ENCODE results near the gene PRKAR1B. TPM values are rescaled to one million over a fixed set of nuclear protein-coding genes. Genes with fewer than 3 reads are reported as not detected.

The PRKAR1B gene
- total and polyA plus RNA-seq, 2 donors (not counting 1 experiment from before 2014, with no cell fraction given): 4.5 to 8.6 TPM

DNA sequence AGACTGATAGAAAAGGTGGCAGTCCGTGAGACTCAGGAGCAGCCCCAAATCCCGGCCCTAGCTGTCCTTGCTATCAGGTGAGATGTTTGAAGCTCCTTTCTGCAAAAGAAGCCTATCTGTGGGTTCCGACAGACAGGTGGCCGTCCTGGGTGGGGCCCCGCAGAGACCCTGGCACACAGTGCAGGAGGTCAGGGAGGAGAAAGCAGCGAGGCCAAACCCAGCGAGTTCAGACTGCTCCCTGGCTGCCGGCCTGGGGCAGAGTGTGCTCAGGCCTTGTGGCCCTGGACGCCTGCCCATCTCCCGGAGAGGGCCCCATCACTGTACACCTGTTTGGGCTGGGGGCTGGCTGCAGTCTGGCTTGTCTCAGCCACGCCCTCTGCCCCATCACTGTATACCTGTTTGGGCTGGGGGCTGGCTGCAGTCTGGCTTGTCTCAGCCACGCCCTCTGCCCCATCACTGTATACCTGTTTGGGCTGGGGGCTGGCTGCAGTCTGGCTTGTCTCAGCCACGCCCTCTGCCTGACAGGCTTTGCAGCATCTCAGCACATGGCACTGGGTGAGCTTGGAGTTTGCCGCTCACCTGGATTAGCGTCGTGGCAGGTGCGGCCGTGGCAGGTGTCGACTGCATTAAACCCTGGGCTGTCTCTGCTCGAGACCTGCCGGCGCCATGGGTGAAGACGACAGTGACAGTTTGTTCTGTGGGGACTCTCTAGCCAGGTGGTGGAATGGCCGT, 11.8 kb upstream of the PRKAR1B start:
- H3K9ac ChIP-seq (ENCODE audit: low read length): no peak overlapping the region
- H3K27ac ChIP-seq (ENCODE audit: low read length in 2 of 2): no peak overlapping the region
- DNase-seq (no peak), ATAC-seq (ENCODE audit: low read depth) (no peak)
- intact Hi-C loops (cut with micrococcal nuclease): no loop called here
- peaks cover 2 to 6% (median 5%) of the 10 kb centered on the region in 3 donors for H3K9me3 ChIP-seq (ENCODE audit: control extremely low read depth in 1 of 3, control insufficient read depth in 2 of 3, insufficient read depth in 1 of 3, low read length in 2 of 3)
- TF ChIP-seq EZH2 (IDR thresholded peaks at IDR 0.05; ENCODE audit: borderline replicate concordance, insufficient read depth, low read depth, low read length, poor library complexity, severe bottlenecking): no peak
- TF ChIP-seq, protein P1, sequence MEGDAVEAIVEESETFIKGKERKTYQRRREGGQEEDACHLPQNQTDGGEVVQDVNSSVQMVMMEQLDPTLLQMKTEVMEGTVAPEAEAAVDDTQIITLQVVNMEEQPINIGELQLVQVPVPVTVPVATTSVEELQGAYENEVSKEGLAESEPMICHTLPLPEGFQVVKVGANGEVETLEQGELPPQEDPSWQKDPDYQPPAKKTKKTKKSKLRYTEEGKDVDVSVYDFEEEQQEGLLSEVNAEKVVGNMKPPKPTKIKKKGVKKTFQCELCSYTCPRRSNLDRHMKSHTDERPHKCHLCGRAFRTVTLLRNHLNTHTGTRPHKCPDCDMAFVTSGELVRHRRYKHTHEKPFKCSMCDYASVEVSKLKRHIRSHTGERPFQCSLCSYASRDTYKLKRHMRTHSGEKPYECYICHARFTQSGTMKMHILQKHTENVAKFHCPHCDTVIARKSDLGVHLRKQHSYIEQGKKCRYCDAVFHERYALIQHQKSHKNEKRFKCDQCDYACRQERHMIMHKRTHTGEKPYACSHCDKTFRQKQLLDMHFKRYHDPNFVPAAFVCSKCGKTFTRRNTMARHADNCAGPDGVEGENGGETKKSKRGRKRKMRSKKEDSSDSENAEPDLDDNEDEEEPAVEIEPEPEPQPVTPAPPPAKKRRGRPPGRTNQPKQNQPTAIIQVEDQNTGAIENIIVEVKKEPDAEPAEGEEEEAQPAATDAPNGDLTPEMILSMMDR (IDR thresholded peaks at IDR 0.05): no peak
- peaks cover 13% of the 10 kb centered on the region for H4K20me1 ChIP-seq (ENCODE audit: control insufficient read depth, insufficient read depth, low read length, poor library complexity, severe bottlenecking)
- no peak overlapping the region for H3K4me3 ChIP-seq (ENCODE audit: control extremely low read depth in 1 of 5, extremely low read depth in 1 of 5, insufficient read depth in 1 of 5, low read depth in 2 of 5, low read length in 4 of 5)
- H3K4me1 Mint-ChIP-seq: no peaks in the 10 kb centered on the region
- H3K4me1 ChIP-seq (ENCODE audit: control insufficient read depth in 2 of 2, insufficient read depth in 2 of 2, low read length in 2 of 2): no peaks in the 10 kb centered on the region
- H2AFZ ChIP-seq (ENCODE audit: insufficient read depth, low read depth, low read length, poor library complexity, severe bottlenecking): no peak overlapping the region
- H3K79me2 ChIP-seq (ENCODE audit: control insufficient read depth, insufficient read depth, low read length): peaks cover 50% of the 10 kb centered on the region
- CTCF ChIA-PET: no interaction called here
- H3K27ac Mint-ChIP-seq: no peak overlapping the region
- H3K4me3 Mint-ChIP-seq: no peak overlapping the region
- peaks cover 0 to 14% of the 10 kb centered on the region in 2 experiments for H3K36me3 ChIP-seq (replicated peaks in 1 of 2; ENCODE audit: control extremely low read depth in 1 of 2, control insufficient read depth in 1 of 2, extremely low read depth in 1 of 2, insufficient read depth in 2 of 2, low read length in 1 of 2)
- no peaks in the 10 kb centered on the region for H3K27me3 ChIP-seq (replicated peaks in 1 of 4; ENCODE audit: control extremely low read depth in 1 of 4, control insufficient read depth in 3 of 4, insufficient read depth in 4 of 4, low read length in 3 of 4)
- POLR2A ChIA-PET: no interaction called here
- H3K27me3 Mint-ChIP-seq: no peaks in the 10 kb centered on the region
- no peak overlapping the region for H3K4me2 ChIP-seq (replicated peaks; ENCODE audit: low read depth, low read length, poor library complexity, severe bottlenecking)
- WGBS (ENCODE audit: insufficient coverage): 94% methylated on average over 21 of the region's 24 CpGs
- H3K9me3 Mint-ChIP-seq (ENCODE audit: insufficient read depth): no peaks in the 10 kb centered on the region

DNA sequence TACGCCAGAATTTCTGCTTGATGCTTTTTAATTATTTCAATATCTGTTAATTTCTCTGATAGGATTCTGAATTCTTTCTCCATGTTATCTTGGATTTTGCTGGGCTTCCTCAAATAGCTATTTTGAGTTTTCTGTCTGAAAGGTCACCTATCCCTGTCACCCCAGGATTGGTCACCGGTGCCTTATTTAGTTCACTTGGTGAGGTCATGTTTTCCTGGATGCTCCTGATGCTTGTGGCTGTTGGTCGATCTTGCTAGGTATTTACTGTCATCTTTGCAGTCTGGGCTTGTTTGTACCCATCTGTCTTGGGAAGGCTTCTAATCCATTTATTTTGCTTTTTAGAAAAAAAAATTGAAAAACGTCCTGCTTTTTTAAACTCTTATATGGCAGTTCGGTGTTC, 11.2 kb upstream of the PRKAR1B start:
- intact Hi-C loops (cut with micrococcal nuclease): no loop called here
- POLR2A ChIA-PET: no interaction called here
- DNase-seq (no peak), ATAC-seq (ENCODE audit: low read depth) (no peak)
- no peak overlapping the region for H3K27ac ChIP-seq (ENCODE audit: low read length in 2 of 2)
- Mint-ChIP-seq H3K4me1 (no peaks in the 10 kb centered on the region), H3K4me3 (no peak overlapping the region), H3K9me3 (ENCODE audit: insufficient read depth) (no peaks in the 10 kb centered on the region), H3K27me3 (no peaks in the 10 kb centered on the region), H3K27ac (no peak overlapping the region)
- peaks cover 50% of the 10 kb centered on the region for H3K79me2 ChIP-seq (ENCODE audit: control insufficient read depth, insufficient read depth, low read length)
- peaks cover 0 to 16% of the 10 kb centered on the region in 2 experiments for H3K36me3 ChIP-seq (replicated peaks in 1 of 2; ENCODE audit: control extremely low read depth in 1 of 2, control insufficient read depth in 1 of 2, extremely low read depth in 1 of 2, insufficient read depth in 2 of 2, low read length in 1 of 2)
- WGBS (ENCODE audit: insufficient coverage): 92% methylated on average over 2 of the region's 5 CpGs
- H2AFZ ChIP-seq (ENCODE audit: insufficient read depth, low read depth, low read length, poor library complexity, severe bottlenecking): no peak overlapping the region
- H3K4me1 ChIP-seq (ENCODE audit: control insufficient read depth in 2 of 2, insufficient read depth in 2 of 2, low read length in 2 of 2): no peaks in the 10 kb centered on the region
- H3K27me3 ChIP-seq (replicated peaks in 1 of 4; ENCODE audit: control extremely low read depth in 1 of 4, control insufficient read depth in 3 of 4, insufficient read depth in 4 of 4, low read length in 3 of 4): no peaks in the 10 kb centered on the region
- H3K4me3 ChIP-seq (ENCODE audit: control extremely low read depth in 1 of 5, extremely low read depth in 1 of 5, insufficient read depth in 1 of 5, low read depth in 2 of 5, low read length in 4 of 5): no peak overlapping the region
- no peak for TF ChIP-seq EZH2 (IDR thresholded peaks at IDR 0.05; ENCODE audit: borderline replicate concordance, insufficient read depth, low read depth, low read length, poor library complexity, severe bottlenecking)
- TF ChIP-seq, protein P1 (IDR thresholded peaks at IDR 0.05): no peak
- CTCF ChIA-PET: no interaction called here
- no peak overlapping the region for H3K4me2 ChIP-seq (replicated peaks; ENCODE audit: low read depth, low read length, poor library complexity, severe bottlenecking)
- peaks cover 13% of the 10 kb centered on the region for H4K20me1 ChIP-seq (ENCODE audit: control insufficient read depth, insufficient read depth, low read length, poor library complexity, severe bottlenecking)
- H3K9ac ChIP-seq (ENCODE audit: low read length): no peak overlapping the region
- H3K9me3 ChIP-seq (ENCODE audit: control extremely low read depth in 1 of 3, control insufficient read depth in 2 of 3, insufficient read depth in 1 of 3, low read length in 2 of 3): peaks cover 2 to 9% (median 5%) of the 10 kb centered on the region in 3 donors

Data from B cell (primary cell).